SU-DHL-6 (cell line): ENCODE data around the gene PHACTR1.

Source experiments
- CTCF ChIP-seq: fragments of 200-600 bp; sonication (generic); IDR thresholded peaks from one replicate; pipeline ENCODE4 v1.5.1; 2017; ENCODE audit warnings: antibody characterized with exemption, mild to moderate bottlenecking, low read length, moderate library complexity; ENCODE audit not compliant: insufficient read depth, poor library complexity, severe bottlenecking
- EZH2phosphoT487 ChIP-seq: fragments of 200-600 bp; sonication (generic), shearing (Covaris generic); conservative IDR thresholded peaks from 2 replicates; pipeline ENCODE4 v1.6.1; 2018; ENCODE audit warnings: mild to moderate bottlenecking, antibody characterized with exemption, low read length, moderate library complexity, mixed read lengths

GRCh38 chr6:13005994-13006393, 289.4 kb downstream of the PHACTR1 start:
- no peak for TF ChIP-seq CTCF
- TF ChIP-seq EZH2phosphoT487, result no peak
